Gastroesophageal sphincter (tissue), 3 donors: ENCODE measurements around the gene SNX1.

ENCODE experiments used
- CTCF ChIP-seq, 4 experiments: fragments of 200-600 bp in 2 of 4; fragments of 450-650 bp in 2 of 4; sonication (generic) in 1 of 4; IDR thresholded peaks; one replicate each; pipeline ENCODE4 v1.5.1; 2017 to 2019; ENCODE audit warnings: antibody characterized with exemption in 4 of 4, mild to moderate bottlenecking in 2 of 4, moderate library complexity in 2 of 4
- POLR2A ChIP-seq, 2 donors: fragments of 450-650 bp; IDR thresholded peaks; one replicate each; pipeline ENCODE4 v1.6.1; 2017; ENCODE audit warnings: antibody characterized with exemption in 2 of 2, mild to moderate bottlenecking in 2 of 2, moderate library complexity in 1 of 2

GRCh38 chr15:64066451-64066850, 29.3 kb upstream of the SNX1 start:
- TF ChIP-seq CTCF (IDR thresholded peaks at IDR 0.05), result no peak
- no peak for TF ChIP-seq POLR2A (IDR thresholded peaks at IDR 0.05)
